SK-N-SH treated with all-trans-retinoic acid at 6 μM for 48 hours (cell line): ENCODE data around the gene LRCH4.

Experiments used
- ATAC-seq: fragments of 200-7000 bp; cut with Tn5 transposase; 3 replicates; pipeline ENCODE4 v1.9.1; 2020; ENCODE audit warnings: mild to moderate bottlenecking, moderate library complexity
- ARNTL ChIP-seq: fragments of 450-650 bp; formaldehyde crosslinking; IDR thresholded peaks from 2 replicates; pipeline ENCODE4 v1.5.0; 2020; ENCODE audit warnings: low read depth, mild to moderate bottlenecking, moderate library complexity, borderline replicate concordance
- BACH2 ChIP-seq: fragments of 250-450 bp; sonication (Bioruptor Pico); IDR thresholded peaks from 2 replicates; pipeline ENCODE4 v1.9.0; 2021; ENCODE audit warnings: mild to moderate bottlenecking, borderline replicate concordance
- CREB5 ChIP-seq: fragments of 250-450 bp; sonication (Bioruptor Pico); IDR thresholded peaks from 2 replicates; pipeline ENCODE4 v1.5.1; 2020; ENCODE audit warnings: low read depth, mild to moderate bottlenecking, moderate library complexity
- CSRNP3 ChIP-seq: fragments of 250-450 bp; sonication (Bioruptor Pico); IDR thresholded peaks from 2 replicates; pipeline ENCODE4 v1.5.1; 2021; ENCODE audit warnings: mild to moderate bottlenecking, moderate library complexity
- ESRRG ChIP-seq: fragments of 250-450 bp; sonication (Bioruptor Pico); IDR thresholded peaks from 2 replicates; pipeline ENCODE4 v1.6.1; 2021; ENCODE audit warnings: mild to moderate bottlenecking
- GLIS3 ChIP-seq: fragments of 250-450 bp; sonication (Bioruptor Pico); IDR thresholded peaks from 2 replicates; pipeline ENCODE4 v1.5.0; 2020; ENCODE audit warnings: mild to moderate bottlenecking, moderate library complexity
- ISL1 ChIP-seq: fragments of 250-450 bp; sonication (Bioruptor Pico); IDR thresholded peaks from 2 replicates; pipeline ENCODE4 v2.1.2; 2022; ENCODE audit warnings: mild to moderate bottlenecking, moderate library complexity
- OSR1 ChIP-seq: fragments of 250-450 bp; sonication (Bioruptor Pico); IDR thresholded peaks from 2 replicates; pipeline ENCODE4 v1.8.0; 2022; ENCODE audit warnings: moderate library complexity, mild to moderate bottlenecking, inconsistent platforms
- POU6F1 ChIP-seq: fragments of 250-450 bp; sonication (Bioruptor Pico); IDR thresholded peaks from 2 replicates; pipeline ENCODE4 v1.8.0; 2021; ENCODE audit warnings: low read depth, mild to moderate bottlenecking, moderate library complexity, borderline replicate concordance
- PPARA ChIP-seq: fragments of 250-450 bp; sonication (Bioruptor Pico); IDR thresholded peaks from 2 replicates; pipeline ENCODE4 v1.5.0; 2020; ENCODE audit warnings: mild to moderate bottlenecking, borderline replicate concordance
- RARB ChIP-seq: fragments of 250-450 bp; sonication (Bioruptor Pico); IDR thresholded peaks from 2 replicates; pipeline ENCODE4 v1.8.0; 2021; ENCODE audit warnings: mild to moderate bottlenecking, moderate library complexity
- SNAI2 ChIP-seq: fragments of 250-450 bp; sonication (Bioruptor Pico); IDR thresholded peaks from 2 replicates; pipeline ENCODE4 v1.5.0; 2020; ENCODE audit warnings: mild to moderate bottlenecking, moderate library complexity
- TCF4 ChIP-seq: fragments of 250-450 bp; sonication (Bioruptor Pico); IDR thresholded peaks from 2 replicates; pipeline ENCODE4 v1.8.0; 2021; ENCODE audit warnings: mild to moderate bottlenecking, moderate library complexity, borderline replicate concordance
- TOX ChIP-seq: fragments of 250-450 bp; sonication (Bioruptor Pico); IDR thresholded peaks from 2 replicates; pipeline ENCODE4 v1.8.0; 2021; ENCODE audit warnings: mild to moderate bottlenecking, moderate library complexity, borderline replicate concordance
- TSHZ2 ChIP-seq: fragments of 250-450 bp; sonication (Bioruptor Pico); IDR thresholded peaks from 2 replicates; pipeline ENCODE4 v1.5.0; 2020; ENCODE audit warnings: mild to moderate bottlenecking, moderate library complexity
- ZC3H10 ChIP-seq: fragments of 250-450 bp; sonication (Bioruptor Pico); IDR thresholded peaks from 2 replicates; pipeline ENCODE4 v1.5.1; 2021; ENCODE audit warnings: mild to moderate bottlenecking, moderate library complexity
- ZFP3 ChIP-seq: fragments of 250-450 bp; sonication (Bioruptor Pico); IDR thresholded peaks from 2 replicates; pipeline ENCODE4 v1.5.0; 2020; ENCODE audit warnings: mild to moderate bottlenecking, moderate library complexity
- ZFP30 ChIP-seq: fragments of 450-650 bp; formaldehyde crosslinking; IDR thresholded peaks from 2 replicates; pipeline ENCODE4 v1.5.0; 2022; ENCODE audit warnings: mild to moderate bottlenecking, moderate library complexity
- ZNF565 ChIP-seq: fragments of 450-650 bp; formaldehyde crosslinking; conservative IDR thresholded peaks from 2 replicates; pipeline ENCODE4 v1.5.0; 2020; ENCODE audit warnings: low read depth, mild to moderate bottlenecking, moderate library complexity
- ZNF70 ChIP-seq: fragments of 450-650 bp; formaldehyde crosslinking; IDR thresholded peaks from 2 replicates; pipeline ENCODE4 v1.5.0; 2020; ENCODE audit warnings: mild to moderate bottlenecking, moderate library complexity
- ZNF8 ChIP-seq: fragments of 450-650 bp; formaldehyde crosslinking; IDR thresholded peaks from 2 replicates; pipeline ENCODE4 v1.5.0; 2020; ENCODE audit warnings: mild to moderate bottlenecking, moderate library complexity

Gene LRCH4

GRCh38 chr7:100556541-100556940 is 29.4 kb downstream of the LRCH4 start:
- TF ChIP-seq BACH2 (no peak), GLIS3 (CRISPR knock-in tag) (no peak), ZC3H10 (no peak), PPARA (CRISPR knock-in tag) (no peak), TOX (CRISPR knock-in tag) (no peak), ZNF565 (no peak), CREB5 (no peak), SNAI2 (CRISPR knock-in tag) (no peak), POU6F1 (no peak)

GRCh38 chr7:100555701-100556100 is 30.2 kb downstream of the LRCH4 start:
- no peak for ATAC-seq
- TF ChIP-seq POU6F1 (no peak), ZNF70 (CRISPR knock-in tag) (no peak), TOX (CRISPR knock-in tag) (no peak), PPARA (CRISPR knock-in tag) (no peak), TCF4 (CRISPR knock-in tag) (no peak), ESRRG (no peak), GLIS3 (CRISPR knock-in tag) (no peak), TSHZ2 (CRISPR knock-in tag) (no peak), ZNF8 (CRISPR knock-in tag) (no peak), ZFP30 (CRISPR knock-in tag) (no peak), CREB5 (no peak), RARB (CRISPR knock-in tag) (no peak), ZC3H10 (no peak), ARNTL (CRISPR knock-in tag) (no peak), OSR1 (CRISPR knock-in tag) (no peak), CSRNP3 (CRISPR knock-in tag) (no peak), ISL1 (CRISPR knock-in tag) (no peak), BACH2 (no peak)

More at GRCh38 chr7:100556541-100556940, 29.4 kb downstream of the LRCH4 start:
- ATAC-seq: no peak

- no peak for ATAC-seq
- TF ChIP-seq CREB5: no peak
- no peak for TF ChIP-seq TSHZ2 (CRISPR knock-in tag)
- TF ChIP-seq ZFP3 (CRISPR knock-in tag): no peak
- no peak for TF ChIP-seq ARNTL (CRISPR knock-in tag)
- TF ChIP-seq ZNF70 (CRISPR knock-in tag): no peak
- TF ChIP-seq TCF4 (CRISPR knock-in tag): no peak
- no peak for TF ChIP-seq OSR1 (CRISPR knock-in tag)
- TF ChIP-seq ZC3H10: no peak
- no peak for TF ChIP-seq RARB (CRISPR knock-in tag)
- TF ChIP-seq POU6F1: no peak
- no peak for TF ChIP-seq ISL1 (CRISPR knock-in tag)
- TF ChIP-seq, all 23 proteins: peak for 0
Measured at GRCh38 chr7:100553032-100553431, 32.9 kb downstream of the LRCH4 start.
